ENCODE data around the gene HOXC11.

DNA sequence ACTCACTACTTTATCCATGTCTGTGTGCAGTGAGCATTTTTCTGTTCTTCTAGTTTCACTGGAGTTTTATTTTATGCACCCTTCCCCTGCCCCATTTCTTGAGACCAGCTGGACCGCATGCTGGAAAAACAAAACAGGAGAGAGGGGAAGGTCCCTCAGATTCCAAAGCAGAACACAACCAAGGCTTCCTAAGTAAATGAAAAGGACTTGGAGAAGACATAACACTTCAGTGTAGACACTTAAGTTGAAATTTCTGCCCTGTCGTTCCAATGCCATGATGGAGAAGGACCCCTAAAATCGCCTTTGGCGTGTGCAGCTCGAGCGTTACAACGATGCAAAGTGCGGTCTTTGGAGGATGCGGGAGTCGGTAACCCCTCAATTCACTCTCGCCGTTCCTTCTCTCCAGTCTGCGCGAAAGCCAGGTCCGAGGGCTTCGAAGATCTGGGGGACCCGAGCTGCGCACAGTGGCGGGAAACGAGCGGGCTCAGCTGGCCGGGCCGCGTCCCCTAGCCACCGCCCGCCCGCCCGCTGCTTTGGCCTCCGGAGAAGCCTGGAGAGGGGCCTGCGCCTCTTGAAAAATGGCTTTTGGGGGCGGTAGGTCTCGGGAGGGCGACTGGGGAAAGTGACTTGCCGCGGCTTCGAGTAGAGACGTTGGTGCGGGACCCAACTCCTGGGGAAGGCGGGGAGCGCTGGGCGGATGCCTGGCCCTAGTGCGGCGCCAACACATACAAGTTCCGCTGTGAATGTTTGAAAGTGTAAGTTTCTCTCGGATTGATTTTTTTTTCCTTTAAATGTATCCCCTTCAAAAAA lies 45.5 kb upstream of the HOXC11 start:
- TF ChIP-seq, protein P1, sequence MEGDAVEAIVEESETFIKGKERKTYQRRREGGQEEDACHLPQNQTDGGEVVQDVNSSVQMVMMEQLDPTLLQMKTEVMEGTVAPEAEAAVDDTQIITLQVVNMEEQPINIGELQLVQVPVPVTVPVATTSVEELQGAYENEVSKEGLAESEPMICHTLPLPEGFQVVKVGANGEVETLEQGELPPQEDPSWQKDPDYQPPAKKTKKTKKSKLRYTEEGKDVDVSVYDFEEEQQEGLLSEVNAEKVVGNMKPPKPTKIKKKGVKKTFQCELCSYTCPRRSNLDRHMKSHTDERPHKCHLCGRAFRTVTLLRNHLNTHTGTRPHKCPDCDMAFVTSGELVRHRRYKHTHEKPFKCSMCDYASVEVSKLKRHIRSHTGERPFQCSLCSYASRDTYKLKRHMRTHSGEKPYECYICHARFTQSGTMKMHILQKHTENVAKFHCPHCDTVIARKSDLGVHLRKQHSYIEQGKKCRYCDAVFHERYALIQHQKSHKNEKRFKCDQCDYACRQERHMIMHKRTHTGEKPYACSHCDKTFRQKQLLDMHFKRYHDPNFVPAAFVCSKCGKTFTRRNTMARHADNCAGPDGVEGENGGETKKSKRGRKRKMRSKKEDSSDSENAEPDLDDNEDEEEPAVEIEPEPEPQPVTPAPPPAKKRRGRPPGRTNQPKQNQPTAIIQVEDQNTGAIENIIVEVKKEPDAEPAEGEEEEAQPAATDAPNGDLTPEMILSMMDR (IDR thresholded peaks at IDR 0.05; ENCODE audit: insufficient read depth, low read length) = no peak
- TF ChIP-seq, protein P2, sequence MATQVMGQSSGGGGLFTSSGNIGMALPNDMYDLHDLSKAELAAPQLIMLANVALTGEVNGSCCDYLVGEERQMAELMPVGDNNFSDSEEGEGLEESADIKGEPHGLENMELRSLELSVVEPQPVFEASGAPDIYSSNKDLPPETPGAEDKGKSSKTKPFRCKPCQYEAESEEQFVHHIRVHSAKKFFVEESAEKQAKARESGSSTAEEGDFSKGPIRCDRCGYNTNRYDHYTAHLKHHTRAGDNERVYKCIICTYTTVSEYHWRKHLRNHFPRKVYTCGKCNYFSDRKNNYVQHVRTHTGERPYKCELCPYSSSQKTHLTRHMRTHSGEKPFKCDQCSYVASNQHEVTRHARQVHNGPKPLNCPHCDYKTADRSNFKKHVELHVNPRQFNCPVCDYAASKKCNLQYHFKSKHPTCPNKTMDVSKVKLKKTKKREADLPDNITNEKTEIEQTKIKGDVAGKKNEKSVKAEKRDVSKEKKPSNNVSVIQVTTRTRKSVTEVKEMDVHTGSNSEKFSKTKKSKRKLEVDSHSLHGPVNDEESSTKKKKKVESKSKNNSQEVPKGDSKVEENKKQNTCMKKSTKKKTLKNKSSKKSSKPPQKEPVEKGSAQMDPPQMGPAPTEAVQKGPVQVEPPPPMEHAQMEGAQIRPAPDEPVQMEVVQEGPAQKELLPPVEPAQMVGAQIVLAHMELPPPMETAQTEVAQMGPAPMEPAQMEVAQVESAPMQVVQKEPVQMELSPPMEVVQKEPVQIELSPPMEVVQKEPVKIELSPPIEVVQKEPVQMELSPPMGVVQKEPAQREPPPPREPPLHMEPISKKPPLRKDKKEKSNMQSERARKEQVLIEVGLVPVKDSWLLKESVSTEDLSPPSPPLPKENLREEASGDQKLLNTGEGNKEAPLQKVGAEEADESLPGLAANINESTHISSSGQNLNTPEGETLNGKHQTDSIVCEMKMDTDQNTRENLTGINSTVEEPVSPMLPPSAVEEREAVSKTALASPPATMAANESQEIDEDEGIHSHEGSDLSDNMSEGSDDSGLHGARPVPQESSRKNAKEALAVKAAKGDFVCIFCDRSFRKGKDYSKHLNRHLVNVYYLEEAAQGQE (IDR thresholded peaks at IDR 0.05; ENCODE audit: insufficient replicate concordance, low read depth) = no peak
- no peak for TF ChIP-seq GABPA (IDR thresholded peaks at IDR 0.05; ENCODE audit: low read depth)
